Measurements from ENCODE around the gene GALM.
"Not testable (repeated sequence)": the region's sequence is repeated elsewhere in the genome, so short reads cannot be mapped to it uniquely, and the experiment has no call there.

The GALM gene

GRCh38 chr2:38633895-38634294 is 32.0 kb upstream of the GALM start:
- no peak overlapping the region for H3K4me3 ChIP-seq (ENCODE audit: low read length)
- no peaks in the 10 kb centered on the region for H3K4me1 ChIP-seq (ENCODE audit: control insufficient read depth, low read depth, low read length)
- H3K9ac ChIP-seq (ENCODE audit: low read length) = no peak overlapping the region
- H3K27ac ChIP-seq (ENCODE audit: low read length) = no peak overlapping the region
- no peaks in the 10 kb centered on the region for H3K36me3 ChIP-seq (ENCODE audit: control insufficient read depth, low read depth, low read length)
- no peaks in the 10 kb centered on the region for H3K27me3 ChIP-seq (ENCODE audit: control insufficient read depth, insufficient read depth, low read length)
- no peaks in the 10 kb centered on the region for H3K9me3 ChIP-seq (ENCODE audit: control insufficient read depth, low read depth, low read length)

GRCh38 chr2:38634684-38635083 is 31.2 kb upstream of the GALM start:
- Histone ChIP-seq H3K9me3 (ENCODE audit: control insufficient read depth, low read depth, low read length) (no peaks in the 10 kb centered on the region), H3K27ac (ENCODE audit: low read length) (no peak overlapping the region), H3K4me3 (ENCODE audit: low read length) (no peak overlapping the region), H3K36me3 (ENCODE audit: control insufficient read depth, low read depth, low read length) (no peaks in the 10 kb centered on the region), H3K4me1 (ENCODE audit: control insufficient read depth, low read depth, low read length) (no peaks in the 10 kb centered on the region), H3K27me3 (ENCODE audit: control insufficient read depth, insufficient read depth, low read length) (no peaks in the 10 kb centered on the region), H3K9ac (ENCODE audit: low read length) (no peak overlapping the region)

- Histone ChIP-seq H3K27me3 (ENCODE audit: control insufficient read depth, insufficient read depth, low read length) (no peaks in the 10 kb centered on the region), H3K9me3 (ENCODE audit: control insufficient read depth, low read depth, low read length) (no peaks in the 10 kb centered on the region), H3K4me3 (ENCODE audit: low read length) (no peak overlapping the region), H3K27ac (ENCODE audit: low read length) (no peak overlapping the region), H3K36me3 (ENCODE audit: control insufficient read depth, low read depth, low read length) (no peaks in the 10 kb centered on the region), H3K9ac (ENCODE audit: low read length) (no peak overlapping the region), H3K4me1 (ENCODE audit: control insufficient read depth, low read depth, low read length) (no peaks in the 10 kb centered on the region)
Observed at GRCh38 chr2:38635139-38635538, 30.8 kb upstream of the GALM start.

GRCh38 chr2:38636069-38636468 is 29.8 kb upstream of the GALM start:
- H3K9ac ChIP-seq (ENCODE audit: low read length) = no peak overlapping the region
- H3K27ac ChIP-seq (ENCODE audit: low read length) = no peak overlapping the region
- no peaks in the 10 kb centered on the region for H3K27me3 ChIP-seq (ENCODE audit: control insufficient read depth, insufficient read depth, low read length)
- no peaks in the 10 kb centered on the region for H3K4me1 ChIP-seq (ENCODE audit: control insufficient read depth, low read depth, low read length)
- no peaks in the 10 kb centered on the region for H3K9me3 ChIP-seq (ENCODE audit: control insufficient read depth, low read depth, low read length)
- H3K36me3 ChIP-seq (ENCODE audit: control insufficient read depth, low read depth, low read length) = no peaks in the 10 kb centered on the region
- H3K4me3 ChIP-seq (ENCODE audit: low read length) = no peak overlapping the region

- not testable (repeated sequence) for H3K4me1 ChIP-seq (ENCODE audit: control insufficient read depth, low read depth, low read length); H3K27ac ChIP-seq (ENCODE audit: low read length); H3K27me3 ChIP-seq (ENCODE audit: control insufficient read depth, insufficient read depth, low read length); H3K36me3 ChIP-seq (ENCODE audit: control insufficient read depth, low read depth, low read length); H3K9ac ChIP-seq (ENCODE audit: low read length); H3K9me3 ChIP-seq (ENCODE audit: control insufficient read depth, low read depth, low read length); H3K4me3 ChIP-seq (ENCODE audit: low read length)
Observed at GRCh38 chr2:38642373-38643017, 23.4 kb upstream of the GALM start.

- peaks cover 4% of the 10 kb centered on the region for H3K9me3 ChIP-seq (ENCODE audit: control insufficient read depth, low read depth, low read length)
- no peaks in the 10 kb centered on the region for H3K27me3 ChIP-seq (ENCODE audit: control insufficient read depth, insufficient read depth, low read length)
- H3K36me3 ChIP-seq (ENCODE audit: control insufficient read depth, low read depth, low read length) = no peaks in the 10 kb centered on the region
- no peak overlapping the region for H3K27ac ChIP-seq (ENCODE audit: low read length)
- no peak overlapping the region for H3K9ac ChIP-seq (ENCODE audit: low read length)
- H3K4me1 ChIP-seq (ENCODE audit: control insufficient read depth, low read depth, low read length) = no peaks in the 10 kb centered on the region
- no peak overlapping the region for H3K4me3 ChIP-seq (ENCODE audit: low read length)
Observed at GRCh38 chr2:38643021-38643671, 22.8 kb upstream of the GALM start.

GRCh38 chr2:38643683-38644511 is 22.0 kb upstream of the GALM start:
- H3K9me3 ChIP-seq (ENCODE audit: control insufficient read depth, low read depth, low read length); H3K9ac ChIP-seq (ENCODE audit: low read length): not testable (repeated sequence)

GRCh38 chr2:38648107-38648761 is 17.7 kb upstream of the GALM start:
- no peak overlapping the region for H3K4me3 ChIP-seq (ENCODE audit: low read length)
- no peak overlapping the region for H3K27ac ChIP-seq (ENCODE audit: low read length)
- H3K36me3 ChIP-seq (ENCODE audit: control insufficient read depth, low read depth, low read length) = no peaks in the 10 kb centered on the region
- H3K4me1 ChIP-seq (ENCODE audit: control insufficient read depth, low read depth, low read length) = no peaks in the 10 kb centered on the region
- no peak overlapping the region for H3K9ac ChIP-seq (ENCODE audit: low read length)
- H3K9me3 ChIP-seq (ENCODE audit: control insufficient read depth, low read depth, low read length) = peaks cover 4% of the 10 kb centered on the region
- H3K27me3 ChIP-seq (ENCODE audit: control insufficient read depth, insufficient read depth, low read length) = no peaks in the 10 kb centered on the region

More at GRCh38 chr2:38643683-38644511, 22.0 kb upstream of the GALM start:
- not testable (repeated sequence) for H3K36me3 ChIP-seq (ENCODE audit: control insufficient read depth, low read depth, low read length); H3K27me3 ChIP-seq (ENCODE audit: control insufficient read depth, insufficient read depth, low read length); H3K27ac ChIP-seq (ENCODE audit: low read length); H3K4me1 ChIP-seq (ENCODE audit: control insufficient read depth, low read depth, low read length); H3K4me3 ChIP-seq (ENCODE audit: low read length)

GRCh38 chr2:38649176-38649728 is 16.7 kb upstream of the GALM start:
- Histone ChIP-seq H3K36me3 (ENCODE audit: control insufficient read depth, low read depth, low read length) (no peaks in the 10 kb centered on the region), H3K4me3 (ENCODE audit: low read length) (no peak overlapping the region), H3K27ac (ENCODE audit: low read length) (no peak overlapping the region), H3K4me1 (ENCODE audit: control insufficient read depth, low read depth, low read length) (no peaks in the 10 kb centered on the region), H3K9ac (ENCODE audit: low read length) (no peak overlapping the region), H3K9me3 (ENCODE audit: control insufficient read depth, low read depth, low read length) (no peaks in the 10 kb centered on the region), H3K27me3 (ENCODE audit: control insufficient read depth, insufficient read depth, low read length) (no peaks in the 10 kb centered on the region)

GRCh38 chr2:38650012-38650411 is 15.9 kb upstream of the GALM start:
- H3K9ac ChIP-seq (ENCODE audit: low read length) = no peak overlapping the region
- no peaks in the 10 kb centered on the region for H3K36me3 ChIP-seq (ENCODE audit: control insufficient read depth, low read depth, low read length)
- H3K9me3 ChIP-seq (ENCODE audit: control insufficient read depth, low read depth, low read length) = no peaks in the 10 kb centered on the region
- H3K4me1 ChIP-seq (ENCODE audit: control insufficient read depth, low read depth, low read length) = no peaks in the 10 kb centered on the region
- H3K27ac ChIP-seq (ENCODE audit: low read length) = no peak overlapping the region
- no peak overlapping the region for H3K4me3 ChIP-seq (ENCODE audit: low read length)
- no peaks in the 10 kb centered on the region for H3K27me3 ChIP-seq (ENCODE audit: control insufficient read depth, insufficient read depth, low read length)

GRCh38 chr2:38650717-38651116 is 15.2 kb upstream of the GALM start:
- no peaks in the 10 kb centered on the region for H3K4me1 ChIP-seq (ENCODE audit: control insufficient read depth, low read depth, low read length)
- no peak overlapping the region for H3K9ac ChIP-seq (ENCODE audit: low read length)
- no peaks in the 10 kb centered on the region for H3K9me3 ChIP-seq (ENCODE audit: control insufficient read depth, low read depth, low read length)
- H3K27ac ChIP-seq (ENCODE audit: low read length) = no peak overlapping the region
- H3K27me3 ChIP-seq (ENCODE audit: control insufficient read depth, insufficient read depth, low read length) = no peaks in the 10 kb centered on the region
- no peaks in the 10 kb centered on the region for H3K36me3 ChIP-seq (ENCODE audit: control insufficient read depth, low read depth, low read length)
- no peak overlapping the region for H3K4me3 ChIP-seq (ENCODE audit: low read length)

Measured in iPS-18a (cell line).